A549 (cell line): Measurements from ENCODE around the gene IFITM5. TPM values are rescaled to one million over a fixed set of nuclear protein-coding genes. Genes with fewer than 3 reads are reported as not detected.
A peak's percentile ranks its signal among the peaks of the same experiment; 100 is the strongest.

Experiments
- ATAC-seq, 2 experiments: fragments of 200-7000 bp in 1 of 2; fragments of >200 bp in 1 of 2; cut with Nextera tagmentation in 1 of 2; cut with Tn5 transposase in 1 of 2; 3 replicates each; pipeline versions ENCODE4 v1.8.0 to v1.9.1; 2018 to 2020; ENCODE audit warnings: mild to moderate bottlenecking in 1 of 2, moderate library complexity in 1 of 2
- CTCF ChIA-PET: fragments of 300-600 bp; sonication (Branson Sonifier 250); formaldehyde crosslinking; extraction: SDS; loops from one replicate; lab custom pipeline; 2021; ENCODE audit warnings: antibody characterized with exemption, inconsistent platforms; lab: Yijun Ruan, JAX
- POLR2A ChIA-PET: fragments of 350-600 bp; formaldehyde crosslinking; extraction: SDS; loops from one replicate; lab custom pipeline; 2021; ENCODE audit warnings: antibody characterized with exemption, inconsistent platforms; lab: Yijun Ruan, JAX
- DNase-seq, 2 experiments: peaks; one replicate each; pipeline versions ENCODE4 v3.0.0 to v3.0.0-alpha.2; 2011 to 2016; ENCODE audit warnings: low read depth in 1 of 2, low spot score in 1 of 2
- FAIRE-seq: peaks from 2 replicates; lab custom pipeline; 2011; peaks lifted over from hg19 to GRCh38; lab: Jason Lieb, UNC
- H3K27ac ChIP-seq, 2 experiments: fragments of >200 bp; sonication (Bioruptor Twin); formaldehyde crosslinking; 3 replicates each; pipeline ENCODE4 v1.5.1; 2016 to 2017
- H3K4me1 ChIP-seq: fragments of >200 bp; sonication (Bioruptor Twin); formaldehyde crosslinking; 3 replicates; pipeline ENCODE4 v1.6.1; 2016
- H3K4me2 ChIP-seq: fragments of >200 bp; sonication (Bioruptor Twin); formaldehyde crosslinking; 3 replicates; pipeline ENCODE4 v1.6.1; 2016
- H3K4me3 ChIP-seq: fragments of >200 bp; sonication (Bioruptor Twin); formaldehyde crosslinking; 3 replicates; pipeline ENCODE4 v1.5.1; 2016
- H3K9me3 ChIP-seq: fragments of >200 bp; sonication (Bioruptor Twin); formaldehyde crosslinking; 3 replicates; pipeline ENCODE4 v1.6.1; 2016
- CBX8 ChIP-seq: fragments of 200-600 bp; sonication (generic); IDR thresholded peaks from 2 replicates; pipeline ENCODE4 v1.6.1; 2016
- CEBPB ChIP-seq, 2 experiments: fragments of >200 bp in 1 of 2; sonication (Bioruptor Twin) in 1 of 2; formaldehyde crosslinking in 1 of 2; IDR thresholded peaks; 2 replicates each; pipeline ENCODE4 v1.6.1; 2012 to 2016
- EHF ChIP-seq: fragments of 250-450 bp; sonication (Bioruptor Pico); IDR thresholded peaks from 2 replicates; pipeline ENCODE4 v1.5.0; 2020; ENCODE audit warnings: mild to moderate bottlenecking
- EHMT2 ChIP-seq: fragments of 200-600 bp; sonication (generic); IDR thresholded peaks from 2 replicates; pipeline ENCODE4 v1.6.1; 2016; ENCODE audit warnings: antibody characterized with exemption, low read depth, mild to moderate bottlenecking, moderate library complexity
- EP300 ChIP-seq, 2 experiments: fragments of >200 bp; sonication (Bioruptor Twin); formaldehyde crosslinking; IDR thresholded peaks; 2 replicates in 1 of 2; 3 replicates in 1 of 2; pipeline ENCODE4 v1.6.1; 2016 to 2017
- FOSB ChIP-seq: fragments of 250-450 bp; sonication (Bioruptor Pico); IDR thresholded peaks from 2 replicates; pipeline ENCODE4 v1.5.0; 2020; ENCODE audit warnings: mild to moderate bottlenecking, moderate library complexity
- HDAC2 ChIP-seq: fragments of 200-600 bp; sonication (generic); IDR thresholded peaks from 2 replicates; pipeline ENCODE4 v1.6.1; 2016
- KDM1A ChIP-seq: fragments of 200-600 bp; sonication (generic); IDR thresholded peaks from 2 replicates; pipeline ENCODE4 v1.6.1; 2016; ENCODE audit warnings: low read depth, mild to moderate bottlenecking
- KDM5A ChIP-seq: fragments of 200-600 bp; sonication (generic); IDR thresholded peaks from 2 replicates; pipeline ENCODE4 v1.6.1; 2016; ENCODE audit warnings: antibody characterized with exemption, mild to moderate bottlenecking
- MAFK ChIP-seq: fragments of 450-650 bp; IDR thresholded peaks from 2 replicates; pipeline ENCODE4 v1.6.1; 2014; ENCODE audit not compliant: partially characterized antibody
- NFE2L2 ChIP-seq: fragments of 150-350 bp; conservative IDR thresholded peaks from 2 replicates; pipeline ENCODE4 v1.6.1; 2014; ENCODE audit warnings: low read length
- RAD21 ChIP-seq, 2 experiments: fragments of >200 bp in 1 of 2; sonication (Bioruptor Twin) in 1 of 2; formaldehyde crosslinking in 1 of 2; IDR thresholded peaks in 1 of 2; conservative IDR thresholded peaks in 1 of 2; 2 replicates in 1 of 2; 3 replicates in 1 of 2; pipeline ENCODE4 v1.6.1; 2012 to 2018; ENCODE audit warnings: inconsistent platforms in 1 of 2
- SMC3 ChIP-seq: fragments of >200 bp; sonication (Bioruptor Twin); formaldehyde crosslinking; IDR thresholded peaks from 3 replicates; pipeline ENCODE4 v1.6.1; 2018; ENCODE audit warnings: inconsistent platforms
- SREBF2 ChIP-seq: fragments of 450-650 bp; IDR thresholded peaks from 2 replicates; pipeline ENCODE4 v1.6.1; 2014; ENCODE audit warnings: mild to moderate bottlenecking, moderate library complexity
- TP53 ChIP-seq: fragments of 250-450 bp; sonication (Bioruptor Pico); IDR thresholded peaks from 2 replicates; pipeline ENCODE4 v1.5.0; 2021; ENCODE audit warnings: mild to moderate bottlenecking, moderate library complexity
- ZFP36 ChIP-seq: fragments of 450-650 bp; IDR thresholded peaks from 2 replicates; pipeline ENCODE4 v1.6.1; 2014; ENCODE audit warnings: borderline replicate concordance; ENCODE audit not compliant: partially characterized antibody
- WGBS: methylation state at CpG from one replicate; pipeline ENCODE4 v1.1.6; 2017; ENCODE audit errors: missing lambda C conversion rate; 5-methylcytosine and 5-hydroxymethylcytosine counted together
- polyA plus RNA-seq, 4 experiments: library from polyadenylated mRNA; depleted of rRNA in 3 of 4; stranded (reverse); fragments of >200 nt; fragmentation: RNase III in 1 of 4; extraction: RNeasy Plus Mini Kit Qiagen cat#74134 plus additional on column Dnase treatment in 1 of 4; gene quantifications; 2 replicates in 3 of 4; 3 replicates in 1 of 4; pipeline ENCODE4 v1.2.3, GENCODE V29; 2011 to 2017
- TF ChIP-seq, protein P1 (sequence below): fragments of 450-650 bp; IDR thresholded peaks from 2 replicates; pipeline ENCODE4 v1.6.1; 2014; ENCODE audit warnings: antibody characterized with exemption
- TF ChIP-seq, protein P2 (sequence below): fragments of 250-450 bp; sonication (Bioruptor Pico); IDR thresholded peaks from 2 replicates; pipeline ENCODE4 v1.5.0; 2020; ENCODE audit warnings: low read depth, mild to moderate bottlenecking, moderate library complexity
- TF ChIP-seq, protein P3 (sequence below): IDR thresholded peaks from 2 replicates; pipeline ENCODE4 v1.6.1; 2012; ENCODE audit warnings: low read depth, borderline replicate concordance
- TF ChIP-seq, protein P4 (sequence below): fragments of >200 bp; sonication (Bioruptor Twin); formaldehyde crosslinking; IDR thresholded peaks from 3 replicates; pipeline ENCODE4 v1.5.1; 2016

The IFITM5 gene
- polyA plus RNA-seq, 2 of the 4 experiments (the other 2 are of a cell fraction), result not detected

DNA sequence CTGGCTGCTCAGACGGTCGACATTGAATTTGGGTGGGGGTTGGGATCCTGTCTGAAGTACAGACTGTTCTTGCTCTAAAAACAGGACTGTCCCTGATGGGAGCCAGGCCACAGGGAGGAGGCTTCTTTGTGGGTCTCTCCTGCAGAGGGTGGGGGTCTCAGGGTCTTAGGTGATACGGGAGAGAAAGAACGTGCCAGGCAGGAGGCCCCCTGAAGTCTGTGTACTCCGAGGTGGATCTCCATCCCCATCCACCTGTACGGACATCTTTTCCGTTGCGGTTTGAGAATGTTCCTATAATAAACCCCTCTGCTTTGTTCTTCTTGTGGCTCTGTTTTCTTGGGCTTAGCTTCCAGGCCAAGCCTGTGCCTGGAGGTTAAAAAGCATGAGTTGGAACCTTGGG, 46.7 kb downstream of the IFITM5 start (continued):
- no peak for TF ChIP-seq EHMT2

DNA sequence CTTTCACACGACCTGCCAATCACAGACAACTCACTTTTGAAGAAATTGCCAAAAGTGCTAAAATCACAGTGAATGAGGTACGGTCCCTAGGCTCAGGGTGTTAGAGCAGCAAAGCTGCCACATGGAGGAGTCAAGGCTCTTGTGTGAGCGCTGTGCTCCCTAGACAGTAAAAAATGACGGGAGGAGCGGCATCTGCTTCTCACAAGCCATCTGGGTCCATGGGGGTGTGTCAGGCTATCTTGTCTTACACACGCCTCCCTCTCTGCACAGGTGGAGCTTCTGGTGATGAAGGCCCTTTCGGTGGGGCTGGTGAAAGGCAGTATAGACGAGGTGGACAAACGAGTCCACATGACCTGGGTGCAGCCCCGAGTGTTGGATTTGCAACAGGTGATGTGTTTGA, 47.8 kb downstream of the IFITM5 start:
- H3K4me2 ChIP-seq, result no peak overlapping the region
- no peak overlapping the region for H3K4me3 ChIP-seq
- H3K4me1 ChIP-seq, result no peaks in the 10 kb centered on the region
- no peaks in the 10 kb centered on the region for H3K9me3 ChIP-seq
- WGBS, result 82% methylated on average over 10 of the region's 10 CpGs
- DNase-seq, result peak in 1 of 2 experiments; percentile 23
- CTCF ChIA-PET, result interaction anchor here (0.8 to 5.6 kb wide), 18 partner anchors 9 to 267 kb away, joined by 3 to 40 read pairs (median 6); partner anchors contain the start of gene PSMD13
- no peak overlapping the region for H3K27ac ChIP-seq
- TF ChIP-seq, protein P1, sequence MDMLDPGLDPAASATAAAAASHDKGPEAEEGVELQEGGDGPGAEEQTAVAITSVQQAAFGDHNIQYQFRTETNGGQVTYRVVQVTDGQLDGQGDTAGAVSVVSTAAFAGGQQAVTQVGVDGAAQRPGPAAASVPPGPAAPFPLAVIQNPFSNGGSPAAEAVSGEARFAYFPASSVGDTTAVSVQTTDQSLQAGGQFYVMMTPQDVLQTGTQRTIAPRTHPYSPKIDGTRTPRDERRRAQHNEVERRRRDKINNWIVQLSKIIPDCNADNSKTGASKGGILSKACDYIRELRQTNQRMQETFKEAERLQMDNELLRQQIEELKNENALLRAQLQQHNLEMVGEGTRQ, result no peak
- TF ChIP-seq EP300 (IDR thresholded peaks at IDR 0.05), result no peak
- TF ChIP-seq, protein P2, sequence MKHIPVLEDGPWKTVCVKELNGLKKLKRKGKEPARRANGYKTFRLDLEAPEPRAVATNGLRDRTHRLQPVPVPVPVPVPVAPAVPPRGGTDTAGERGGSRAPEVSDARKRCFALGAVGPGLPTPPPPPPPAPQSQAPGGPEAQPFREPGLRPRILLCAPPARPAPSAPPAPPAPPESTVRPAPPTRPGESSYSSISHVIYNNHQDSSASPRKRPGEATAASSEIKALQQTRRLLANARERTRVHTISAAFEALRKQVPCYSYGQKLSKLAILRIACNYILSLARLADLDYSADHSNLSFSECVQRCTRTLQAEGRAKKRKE (CRISPR knock-in tag), result no peak
- no peak for TF ChIP-seq SREBF2
- TF ChIP-seq FOSB (CRISPR knock-in tag), result no peak
- no peak for TF ChIP-seq SMC3
- no peak for TF ChIP-seq NFE2L2
- TF ChIP-seq KDM1A, result no peak
- no peak for TF ChIP-seq ZFP36
- no peak for TF ChIP-seq MAFK
- TF ChIP-seq EHF, result no peak
- no peak for TF ChIP-seq KDM5A
- no peak for TF ChIP-seq TP53 (CRISPR knock-in tag)
- no peak for TF ChIP-seq CEBPB (IDR thresholded peaks at IDR 0.05)
- TF ChIP-seq CBX8, result no peak
- TF ChIP-seq HDAC2, result no peak
- ATAC-seq, result peak in 1 of 2 experiments; percentile 18; a peak in 1 of 6 replicates
- POLR2A ChIA-PET, result interaction anchor here (1.1 kb wide), 1 partner anchor 104 kb away, joined by 3 read pairs; no protein-coding TSS in a partner anchor
- no peak for FAIRE-seq

DNA sequence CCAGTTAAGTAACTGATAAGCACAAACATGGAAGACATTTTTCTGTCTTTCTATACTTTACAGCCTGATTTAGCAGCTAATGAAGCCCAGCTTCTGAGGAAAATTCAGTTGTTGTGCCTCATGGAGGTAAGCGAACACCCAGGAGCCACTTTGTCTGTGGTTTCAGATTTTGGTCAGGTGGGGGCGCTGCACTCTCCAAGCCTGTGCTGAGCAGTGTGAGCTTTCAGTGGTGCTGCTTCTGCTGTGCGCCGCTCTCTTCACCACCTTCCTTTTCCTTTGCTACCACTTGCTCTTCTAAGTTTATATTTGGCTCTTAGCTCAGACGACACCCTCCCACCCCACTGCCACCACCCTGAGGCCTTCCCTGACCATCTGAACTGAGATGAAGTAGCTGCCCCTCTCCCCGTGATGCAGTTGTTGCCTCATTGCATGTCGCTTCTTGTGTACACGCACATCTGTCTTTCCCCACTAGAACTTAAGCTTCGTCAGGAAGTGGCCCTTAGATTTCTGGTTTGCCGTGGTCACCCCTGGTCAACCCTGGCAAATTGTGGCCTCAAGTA, 48.5 kb downstream of the IFITM5 start:
- Histone ChIP-seq H3K9me3 (no peaks in the 10 kb centered on the region), H3K4me1 (no peaks in the 10 kb centered on the region), H3K27ac (no peak overlapping the region), H3K4me2 (no peak overlapping the region), H3K4me3 (no peak overlapping the region)
- ATAC-seq (peak; percentile 86 to 93), FAIRE-seq (no peak), DNase-seq (peak; percentile 30 to 63)
- ChIA-PET POLR2A (interaction anchor here (0.6 to 0.9 kb wide), 3 partner anchors 14 to 105 kb away, joined by 3 to 7 read pairs (median 4); partner anchors contain the start of genes BET1L, PSMD13 and RIC8A), CTCF (interaction anchor here (0.7 to 5.6 kb wide), 29 partner anchors 10 to 267 kb away, joined by 3 to 40 read pairs (median 6); partner anchors contain the start of genes PSMD13 and PTDSS2)
- TF ChIP-seq, protein P3, sequence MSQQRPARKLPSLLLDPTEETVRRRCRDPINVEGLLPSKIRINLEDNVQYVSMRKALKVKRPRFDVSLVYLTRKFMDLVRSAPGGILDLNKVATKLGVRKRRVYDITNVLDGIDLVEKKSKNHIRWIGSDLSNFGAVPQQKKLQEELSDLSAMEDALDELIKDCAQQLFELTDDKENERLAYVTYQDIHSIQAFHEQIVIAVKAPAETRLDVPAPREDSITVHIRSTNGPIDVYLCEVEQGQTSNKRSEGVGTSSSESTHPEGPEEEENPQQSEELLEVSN, result no peak
- TF ChIP-seq RAD21 (conservative IDR thresholded peaks at IDR 0.05 in 1 of 2, IDR thresholded peaks at IDR 0.05 in 1 of 2), result peak; percentile 42 to 49; a peak in 4 of 5 replicates
- TF ChIP-seq, protein P4, sequence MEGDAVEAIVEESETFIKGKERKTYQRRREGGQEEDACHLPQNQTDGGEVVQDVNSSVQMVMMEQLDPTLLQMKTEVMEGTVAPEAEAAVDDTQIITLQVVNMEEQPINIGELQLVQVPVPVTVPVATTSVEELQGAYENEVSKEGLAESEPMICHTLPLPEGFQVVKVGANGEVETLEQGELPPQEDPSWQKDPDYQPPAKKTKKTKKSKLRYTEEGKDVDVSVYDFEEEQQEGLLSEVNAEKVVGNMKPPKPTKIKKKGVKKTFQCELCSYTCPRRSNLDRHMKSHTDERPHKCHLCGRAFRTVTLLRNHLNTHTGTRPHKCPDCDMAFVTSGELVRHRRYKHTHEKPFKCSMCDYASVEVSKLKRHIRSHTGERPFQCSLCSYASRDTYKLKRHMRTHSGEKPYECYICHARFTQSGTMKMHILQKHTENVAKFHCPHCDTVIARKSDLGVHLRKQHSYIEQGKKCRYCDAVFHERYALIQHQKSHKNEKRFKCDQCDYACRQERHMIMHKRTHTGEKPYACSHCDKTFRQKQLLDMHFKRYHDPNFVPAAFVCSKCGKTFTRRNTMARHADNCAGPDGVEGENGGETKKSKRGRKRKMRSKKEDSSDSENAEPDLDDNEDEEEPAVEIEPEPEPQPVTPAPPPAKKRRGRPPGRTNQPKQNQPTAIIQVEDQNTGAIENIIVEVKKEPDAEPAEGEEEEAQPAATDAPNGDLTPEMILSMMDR, result peak; percentile 64
- peak; percentile 57 for TF ChIP-seq SMC3
- WGBS, result 85% methylated on average over 10 of the region's 10 CpGs
